ENCODE data around the gene GAP43. TPM values are rescaled to one million over a fixed set of nuclear protein-coding genes. Genes with fewer than 3 reads are reported as not detected.

GAP43 gene
- total and polyA plus RNA-seq, 2 of the 13 experiments (the other 11 are each of a cell fraction or from before 2014, with no cell fraction given) = not detected

- ChIA-PET POLR2A (no interaction called here), CTCF (ENCODE audit: low intra/inter-chr PET ratio, low total read pairs) (no interaction called here)
- no peak for ATAC-seq
- H3K4me1 ChIP-seq (ENCODE audit: insufficient read depth, low read length) = peaks cover 9% of the 10 kb centered on the region
- intact Hi-C loops (cut with micrococcal nuclease; ENCODE audit: unreplicated experiment) = no loop called here
- H3K4me3 ChIP-seq (replicated peaks in 1 of 3; ENCODE audit: insufficient read depth in 1 of 3, low read depth in 2 of 3, low read length in 3 of 3) = no peak overlapping the region
- no peak overlapping the region for H3K4me2 ChIP-seq (ENCODE audit: low read depth, low read length)
- no peak overlapping the region for H3K27ac ChIP-seq (ENCODE audit: extremely low read length, insufficient read depth, low read length)
- H3K36me3 ChIP-seq (replicated peaks in 1 of 2; ENCODE audit: control insufficient read depth in 1 of 2, insufficient read depth in 2 of 2, low read length in 2 of 2) = no peaks in the 10 kb centered on the region
- no TSS peak for BruUV-seq (replicated peaks)
- H4K20me1 ChIP-seq (ENCODE audit: insufficient read depth, low read length) = no peaks in the 10 kb centered on the region
- in situ Hi-C loops (cut with HindIII; ENCODE audit: extremely low pct_ligation_motif_present, low pct_unique_long_range_greater_than_20kb) = no loop called here
- H3K27me3 ChIP-seq (ENCODE audit: control insufficient read depth in 1 of 2, insufficient read depth in 2 of 2, low read length in 2 of 2) = no peaks in the 10 kb centered on the region
- FAIRE-seq = no peak
- no peak overlapping the region for H3K9ac ChIP-seq (ENCODE audit: insufficient read depth, low read depth, low read length)
- H3K9me3 ChIP-seq (ENCODE audit: low read length) = no peaks in the 10 kb centered on the region
- no peak overlapping the region for H2AFZ ChIP-seq (ENCODE audit: low read length)
- DNase-seq (ENCODE audit: low spot score) = no peak
- no peaks in the 10 kb centered on the region for H3K79me2 ChIP-seq (ENCODE audit: insufficient read depth, low read length)
- no peak for TF ChIP-seq ZNF75D (CRISPR knock-in tag; IDR thresholded peaks at IDR 0.05; ENCODE audit: borderline replicate concordance)
- no peak for TF ChIP-seq ZNF766 (CRISPR knock-in tag; IDR thresholded peaks at IDR 0.05; ENCODE audit: borderline replicate concordance)
- TF ChIP-seq BORCS8-MEF2B (CRISPR knock-in tag; IDR thresholded peaks at IDR 0.05) = no peak
- no peak for TF ChIP-seq BCLAF1 (IDR thresholded peaks at IDR 0.05)
- no peak for TF ChIP-seq NR0B2 (CRISPR knock-in tag; IDR thresholded peaks at IDR 0.05)
- TF ChIP-seq ZNF382 (CRISPR knock-in tag; IDR thresholded peaks at IDR 0.05; ENCODE audit: borderline replicate concordance) = no peak
- no peak for TF ChIP-seq HHEX (CRISPR knock-in tag; IDR thresholded peaks at IDR 0.05)
- no peak for TF ChIP-seq RXRA (CRISPR knock-in tag; IDR thresholded peaks at IDR 0.05)
- no peak for TF ChIP-seq ZBTB37 (CRISPR knock-in tag; IDR thresholded peaks at IDR 0.05)
- TF ChIP-seq TRIM24 (CRISPR knock-in tag; IDR thresholded peaks at IDR 0.05) = no peak
- TF ChIP-seq KDM2A (CRISPR knock-in tag; IDR thresholded peaks at IDR 0.05; ENCODE audit: borderline replicate concordance, low read depth) = no peak
- no peak for TF ChIP-seq ZNF17 (CRISPR knock-in tag; IDR thresholded peaks at IDR 0.05)
- no peak for TF ChIP-seq TMF1 (CRISPR knock-in tag; IDR thresholded peaks at IDR 0.05; ENCODE audit: low read depth)
These were observed 47.6 kb downstream of the GAP43 start for GRCh38 chr3:115670911-115671310.
